ENCODE measurements around the gene LIPT1.

GRCh38 chr2:99205491-99205890, 50.7 kb downstream of the LIPT1 start:
- TF ChIP-seq CTCF (conservative IDR thresholded peaks at IDR 0.05; ENCODE audit: low read depth, low read length) (no peak), EZH2 (IDR thresholded peaks at IDR 0.05; ENCODE audit: borderline replicate concordance, low read depth, low read length, poor library complexity, severe bottlenecking) (no peak)

All from A673 (cell line).